HCT116 (cell line): ENCODE measurements around the gene SLC18A2. TPM values are rescaled to one million over a fixed set of nuclear protein-coding genes. Genes with fewer than 3 reads are reported as not detected.

Experiments
- ATAC-seq: fragments of 200-7000 bp; cut with Tn5 transposase; 2 replicates; pipeline ENCODE4 v1.9.1; 2020; ENCODE audit warnings: mild to moderate bottlenecking, moderate library complexity
- BruUV-seq: library from RNA; stranded (reverse); fragments of 400-500 nt; replicated peaks from 2 replicates; lab custom pipeline; 2021; lab: Mats Ljungman, UMichigan
- CTCF ChIA-PET: fragments of 300-600 bp; sonication (Branson Sonifier 250); formaldehyde crosslinking; loops from one replicate; lab custom pipeline; 2021; ENCODE audit warnings: antibody characterized with exemption; lab: Charles Lee
- POLR2A ChIA-PET: fragments of 300-600, 350-600 bp; sonication (Branson Sonifier 250); formaldehyde crosslinking; loops from one replicate; lab custom pipeline; 2021; ENCODE audit warnings: antibody characterized with exemption; lab: Charles Lee
- RAD21 ChIA-PET, 2 experiments: fragments of 300-600 bp; sonication (Branson Sonifier 250); formaldehyde crosslinking; loops; one replicate each; lab custom pipeline; 2023; ENCODE audit warnings: low total read pairs in 2 of 2; ENCODE audit not compliant: uncharacterized antibody in 2 of 2, unreplicated experiment in 2 of 2, low non-redundant PET in 1 of 2; lab: Charles Lee
- DNase-seq: peaks from one replicate; pipeline ENCODE4 v3.0.0-alpha.2; 2010; ENCODE audit warnings: low read depth, low spot score
- H2AFZ ChIP-seq: fragments of 200-600 bp; shearing (Covaris generic), sonication (generic); 2 replicates; pipeline ENCODE4 v1.6.1; 2017; ENCODE audit warnings: low read depth, mixed run types, mixed read lengths, antibody characterized with exemption, low read length; ENCODE audit not compliant: poor library complexity, severe bottlenecking
- H3K27ac ChIP-seq: 2 replicates; pipeline ENCODE4 v1.5.1; 2012; ENCODE audit warnings: low read depth, low read length
- H3K27me3 ChIP-seq: fragments of 200-600 bp; sonication (generic); 2 replicates; pipeline ENCODE4 v1.6.1; 2016; ENCODE audit warnings: mixed run types, low read length, mixed read lengths; ENCODE audit not compliant: insufficient read depth
- H3K36me3 ChIP-seq, 2 experiments: fragments of 200-500 bp in 1 of 2; fragments of 200-600 bp in 1 of 2; sonication (Bioruptor generic) in 1 of 2; sonication (generic) in 1 of 2; 2 replicates each; pipeline versions ENCODE4 v1.5.1 to v1.6.1; 2014 to 2016; ENCODE audit warnings: low read length in 2 of 2, inconsistent platforms in 1 of 2, mixed read lengths in 1 of 2, mixed run types in 1 of 2; ENCODE audit not compliant: insufficient read depth in 2 of 2, control insufficient read depth in 1 of 2
- H3K4me1 ChIP-seq, 2 experiments: fragments of 200-600 bp in 1 of 2; sonication (generic) in 1 of 2; 2 replicates each; pipeline versions ENCODE4 v1.5.1 to v1.6.1; 2012 to 2017; ENCODE audit warnings: low read length in 2 of 2, inconsistent platforms in 1 of 2, mild to moderate bottlenecking in 1 of 2, mixed read lengths in 1 of 2, mixed run types in 1 of 2, moderate library complexity in 1 of 2; ENCODE audit not compliant: insufficient read depth in 2 of 2, control insufficient read depth in 1 of 2
- H3K4me2 ChIP-seq: fragments of 200-600 bp; sonication (generic); 2 replicates; pipeline ENCODE4 v1.6.1; 2017; ENCODE audit warnings: mixed run types, low read length, mixed read lengths
- H3K4me3 ChIP-seq, 2 experiments: fragments of 200-600 bp in 1 of 2; sonication (generic) in 1 of 2; replicated peaks in 1 of 2; 2 replicates each; pipeline ENCODE4 v1.5.1; 2011 to 2016; ENCODE audit warnings: low read length in 2 of 2, control low read depth in 1 of 2, low read depth in 1 of 2, mild to moderate bottlenecking in 1 of 2, mixed read lengths in 1 of 2, mixed run types in 1 of 2
- H3K79me2 ChIP-seq: fragments of 200-600 bp; sonication (generic); 2 replicates; pipeline ENCODE4 v1.6.1; 2017; ENCODE audit warnings: mild to moderate bottlenecking, mixed run types, low read length, moderate library complexity, mixed read lengths; ENCODE audit not compliant: insufficient read depth
- H3K9ac ChIP-seq: fragments of 200-600 bp; sonication (generic); 2 replicates; pipeline ENCODE4 v1.6.1; 2016; ENCODE audit warnings: low read length, mixed read lengths
- H3K9me2 ChIP-seq: fragments of 200-600 bp; sonication (generic), shearing (Covaris generic); 2 replicates; pipeline ENCODE4 v1.6.1; 2017; ENCODE audit warnings: mixed run types, mild to moderate bottlenecking, moderate library complexity; ENCODE audit not compliant: insufficient read depth
- H3K9me3 ChIP-seq, 2 experiments: fragments of 200-500 bp in 1 of 2; fragments of 200-600 bp in 1 of 2; sonication (Bioruptor generic) in 1 of 2; sonication (generic) in 1 of 2; 2 replicates each; pipeline ENCODE4 v1.6.1; 2014 to 2017; ENCODE audit warnings: low read length in 2 of 2, mixed read lengths in 2 of 2, inconsistent platforms in 1 of 2, low read depth in 1 of 2, mild to moderate bottlenecking in 1 of 2, mixed run types in 1 of 2, moderate library complexity in 1 of 2; ENCODE audit not compliant: control insufficient read depth in 1 of 2, insufficient read depth in 1 of 2
- H4K20me1 ChIP-seq: fragments of 200-600 bp; sonication (generic), shearing (Covaris generic); 2 replicates; pipeline ENCODE4 v1.6.1; 2017; ENCODE audit warnings: mixed run types, mild to moderate bottlenecking, moderate library complexity; ENCODE audit not compliant: insufficient read depth
- ATF3 ChIP-seq: IDR thresholded peaks from 2 replicates; pipeline ENCODE4 v1.6.1; 2012
- CBX3 ChIP-seq: IDR thresholded peaks from 2 replicates; pipeline ENCODE4 v1.6.1; 2012; ENCODE audit warnings: low read depth
- CEBPB ChIP-seq: IDR thresholded peaks from 2 replicates; pipeline ENCODE4 v1.6.1; 2012; ENCODE audit warnings: low read depth
- EGR1 ChIP-seq: IDR thresholded peaks from 2 replicates; pipeline ENCODE4 v1.6.1; 2012; ENCODE audit warnings: low read depth
- ELF1 ChIP-seq: IDR thresholded peaks from 2 replicates; pipeline ENCODE4 v1.6.1; 2012; ENCODE audit warnings: low read depth, borderline replicate concordance
- MAX ChIP-seq: IDR thresholded peaks from 2 replicates; pipeline ENCODE4 v1.6.1; 2012
- POLR2A ChIP-seq: IDR thresholded peaks from 2 replicates; pipeline ENCODE4 v1.7.0; 2011; ENCODE audit warnings: borderline replicate concordance; ENCODE audit not compliant: insufficient read depth, insufficient read length; ENCODE audit errors: extremely low read depth
- POLR2AphosphoS5 ChIP-seq: IDR thresholded peaks from 2 replicates; pipeline ENCODE4 v1.6.1; 2011; ENCODE audit warnings: mild to moderate bottlenecking, low read depth, low read length, moderate library complexity
- RAD21 ChIP-seq: IDR thresholded peaks from 2 replicates; pipeline ENCODE4 v1.6.1; 2012; ENCODE audit warnings: low read depth, mild to moderate bottlenecking
- REST ChIP-seq: IDR thresholded peaks from 2 replicates; pipeline ENCODE4 v1.6.1; 2012; ENCODE audit warnings: low read depth
- SIN3A ChIP-seq: IDR thresholded peaks from 2 replicates; pipeline ENCODE4 v1.6.1; 2012; ENCODE audit warnings: low read depth
- SP1 ChIP-seq: IDR thresholded peaks from 2 replicates; pipeline ENCODE4 v1.6.1; 2012; ENCODE audit warnings: low read depth
- SRF ChIP-seq: IDR thresholded peaks from 2 replicates; pipeline ENCODE4 v1.6.1; 2012; ENCODE audit warnings: low read depth
- TCF7L2 ChIP-seq: IDR thresholded peaks from 2 replicates; pipeline ENCODE4 v1.7.0; 2011; ENCODE audit warnings: borderline replicate concordance, inconsistent platforms; ENCODE audit not compliant: insufficient read depth, insufficient read length; ENCODE audit errors: extremely low read depth
- ZBTB33 ChIP-seq: IDR thresholded peaks from 2 replicates; pipeline ENCODE4 v1.6.1; 2011; ENCODE audit warnings: mild to moderate bottlenecking, low read length, moderate library complexity; ENCODE audit not compliant: insufficient replicate concordance; ENCODE audit errors: extremely low read depth
- ZNF274 ChIP-seq: fragments of 200-500 bp; sonication (Bioruptor generic); IDR thresholded peaks from 2 replicates; pipeline ENCODE4 v1.6.1; 2014; ENCODE audit warnings: mild to moderate bottlenecking, low read depth, low read length, inconsistent platforms
- intact Hi-C: fragments of 100-400 bp; cut with micrococcal nuclease; formaldehyde crosslinking; loops from 2 replicates; pipeline ENCODE4 v1.10.0; 2022
- total RNA-seq: library from RNA; stranded (reverse); gene quantifications from one replicate; pipeline ENCODE4 v1.2.1, GENCODE V29; 2021; ENCODE audit not compliant: unreplicated experiment

The SLC18A2 gene
- total RNA-seq, 1 experiment from 2014 or later = not detected

GRCh38 chr10:117272195-117273076 lies 31.5 kb downstream of the SLC18A2 start (continued):
- no peak for TF ChIP-seq SIN3A
- TF ChIP-seq MAX = no peak
- TF ChIP-seq REST = no peak
- TF ChIP-seq EGR1 = no peak
- TF ChIP-seq ELF1 = no peak
- TF ChIP-seq POLR2AphosphoS5 = no peak
- no peak for TF ChIP-seq POLR2A
- TF ChIP-seq SP1 = no peak

GRCh38 chr10:117273980-117274379 lies 33.1 kb downstream of the SLC18A2 start:
- ChIA-PET POLR2A (no interaction called here), CTCF (no interaction called here), RAD21 (no interaction called here)
- no peak overlapping the region for H3K4me2 ChIP-seq
- ATAC-seq = no peak
- no peaks in the 10 kb centered on the region for H3K79me2 ChIP-seq
- H3K9me2 ChIP-seq = no peaks in the 10 kb centered on the region
- H3K27me3 ChIP-seq = no peaks in the 10 kb centered on the region
- no peak overlapping the region for H3K9ac ChIP-seq
- no TSS peak for BruUV-seq
- H3K9me3 ChIP-seq = no peaks in the 10 kb centered on the region
- no peaks in the 10 kb centered on the region for H4K20me1 ChIP-seq
- H3K4me3 ChIP-seq = no peak overlapping the region
- intact Hi-C loops = no loop called here
- no peak overlapping the region for H3K27ac ChIP-seq
- no peak for DNase-seq
- no peak overlapping the region for H2AFZ ChIP-seq
- peaks cover 17 to 21% of the 10 kb centered on the region in 2 experiments for H3K4me1 ChIP-seq
- H3K36me3 ChIP-seq = no peaks in the 10 kb centered on the region
- TF ChIP-seq SRF = no peak
- TF ChIP-seq RAD21 = no peak
- TF ChIP-seq ATF3 = no peak
- no peak for TF ChIP-seq CEBPB
- no peak for TF ChIP-seq ZNF274
- no peak for TF ChIP-seq SIN3A
- TF ChIP-seq POLR2AphosphoS5 = no peak
- TF ChIP-seq ZBTB33 = no peak
- no peak for TF ChIP-seq SP1
- no peak for TF ChIP-seq CBX3
- TF ChIP-seq POLR2A = no peak
- no peak for TF ChIP-seq TCF7L2
